GM21786 (cell line): ENCODE data around the gene PHF12.
"Not testable (repeated sequence)": the region's sequence is repeated elsewhere in the genome, so short reads cannot be mapped to it uniquely, and the experiment has no call there.

Experiments used
- ATAC-seq: cut with Tn5 transposase; IDR thresholded peaks from one replicate; pipeline ENCODE4 v1.9.1; 2021; ENCODE audit not compliant: unreplicated experiment

Gene PHF12

GRCh38 chr17:28935744-28936460, 15.4 kb downstream of the PHF12 start:
- no peak for ATAC-seq

GRCh38 chr17:28934508-28934907, 16.8 kb downstream of the PHF12 start:
- not testable (repeated sequence) for ATAC-seq

- no peak for ATAC-seq
Measured at GRCh38 chr17:28929787-28930186, 21.5 kb downstream of the PHF12 start.

- no peak for ATAC-seq
Measured at GRCh38 chr17:28928061-28928460, 23.3 kb downstream of the PHF12 start.

GRCh38 chr17:28926786-28927185, 24.5 kb downstream of the PHF12 start:
- no peak for ATAC-seq

- ATAC-seq = no peak
Measured at GRCh38 chr17:28926366-28926765, 25.0 kb downstream of the PHF12 start.

- no peak for ATAC-seq
Measured at GRCh38 chr17:28925912-28926365, 25.4 kb downstream of the PHF12 start.

- no peak for ATAC-seq
Measured at GRCh38 chr17:28920201-28920600, 31.1 kb downstream of the PHF12 start.

- no peak for ATAC-seq
Measured at GRCh38 chr17:28918295-28918694, 33.0 kb downstream of the PHF12 start.

GRCh38 chr17:28917465-28917864, 33.9 kb downstream of the PHF12 start:
- no peak for ATAC-seq

- no peak for ATAC-seq
Measured at GRCh38 chr17:28917029-28917428, 34.3 kb downstream of the PHF12 start.

GRCh38 chr17:28916302-28916934, 34.9 kb downstream of the PHF12 start:
- ATAC-seq = no peak

- ATAC-seq = no peak
Measured at GRCh38 chr17:28912938-28913333, 38.4 kb downstream of the PHF12 start.

GRCh38 chr17:28912281-28912937, 38.9 kb downstream of the PHF12 start:
- no peak for ATAC-seq

GRCh38 chr17:28911411-28912045, 39.8 kb downstream of the PHF12 start:
- ATAC-seq = no peak

- ATAC-seq = no peak
Measured at GRCh38 chr17:28910534-28910933, 40.8 kb downstream of the PHF12 start.

- ATAC-seq = no peak
Measured at GRCh38 chr17:28908640-28909167, 42.6 kb downstream of the PHF12 start.

GRCh38 chr17:28907709-28908475, 43.4 kb downstream of the PHF12 start:
- ATAC-seq = no peak

- no peak for ATAC-seq
Measured at GRCh38 chr17:28906706-28907438, 44.4 kb downstream of the PHF12 start.

- no peak for ATAC-seq
Measured at GRCh38 chr17:28906276-28906675, 45.0 kb downstream of the PHF12 start.
